DMS153 treated with DMSO at 0.1 percent for 48 hours (cell line): Measurements from ENCODE around the gene SLC17A2.
A peak's percentile ranks its signal among the peaks of the same experiment; 100 is the strongest.

ENCODE experiments used
- DNase-seq: peaks from one replicate; lab custom pipeline; 2025; ENCODE audit not compliant: unreplicated experiment; lab: John Stamatoyannopoulos, UW

Gene SLC17A2, protein sequence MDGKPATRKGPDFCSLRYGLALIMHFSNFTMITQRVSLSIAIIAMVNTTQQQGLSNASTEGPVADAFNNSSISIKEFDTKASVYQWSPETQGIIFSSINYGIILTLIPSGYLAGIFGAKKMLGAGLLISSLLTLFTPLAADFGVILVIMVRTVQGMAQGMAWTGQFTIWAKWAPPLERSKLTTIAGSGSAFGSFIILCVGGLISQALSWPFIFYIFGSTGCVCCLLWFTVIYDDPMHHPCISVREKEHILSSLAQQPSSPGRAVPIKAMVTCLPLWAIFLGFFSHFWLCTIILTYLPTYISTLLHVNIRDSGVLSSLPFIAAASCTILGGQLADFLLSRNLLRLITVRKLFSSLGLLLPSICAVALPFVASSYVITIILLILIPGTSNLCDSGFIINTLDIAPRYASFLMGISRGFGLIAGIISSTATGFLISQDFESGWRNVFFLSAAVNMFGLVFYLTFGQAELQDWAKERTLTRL

GRCh38 chr6:25930532-25931410 is at the start of gene SLC17A2:
Gene SLC17A2 (minus strand): TSS chr6:25930691. CDS start chr6:25925796, 4,895 bp downstream.
- DNase-seq: no peak

DNA sequence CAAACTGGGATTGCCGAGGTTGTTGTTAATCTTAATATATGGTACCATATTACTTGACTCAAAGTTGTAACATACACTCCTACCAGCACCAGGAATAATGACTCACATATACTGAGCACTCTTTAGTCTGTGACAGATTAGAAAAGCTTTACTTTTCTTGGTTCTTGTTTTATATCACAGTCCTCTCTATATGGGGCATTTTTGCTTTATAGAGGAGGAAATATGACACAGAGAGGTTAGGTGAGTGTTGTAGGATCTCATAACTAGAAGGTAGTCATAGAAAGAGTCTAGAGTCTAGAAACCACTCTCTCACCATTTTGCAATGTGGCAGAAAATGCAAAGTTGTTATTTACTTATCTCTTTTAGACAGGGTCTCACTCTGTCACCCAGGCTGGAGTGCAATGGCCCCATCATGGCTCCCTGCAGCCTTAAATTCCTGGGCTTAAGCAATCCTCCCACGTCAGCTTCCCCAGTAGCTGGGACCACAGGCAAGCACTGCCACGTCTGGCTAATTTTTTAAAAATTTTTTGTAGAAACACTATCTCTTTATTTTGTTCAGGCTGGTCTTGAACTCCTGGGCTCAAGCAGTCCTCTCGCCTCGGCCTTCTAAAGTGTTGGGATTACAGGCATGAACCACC is 45.6 kb upstream of the SLC17A2 start:
- no peak for DNase-seq

GRCh38 chr6:25973923-25974555 is 43.5 kb upstream of the SLC17A2 start:
- DNase-seq: no peak

- no peak for DNase-seq
Measured at GRCh38 chr6:25972902-25973301, 42.4 kb upstream of the SLC17A2 start.

DNA sequence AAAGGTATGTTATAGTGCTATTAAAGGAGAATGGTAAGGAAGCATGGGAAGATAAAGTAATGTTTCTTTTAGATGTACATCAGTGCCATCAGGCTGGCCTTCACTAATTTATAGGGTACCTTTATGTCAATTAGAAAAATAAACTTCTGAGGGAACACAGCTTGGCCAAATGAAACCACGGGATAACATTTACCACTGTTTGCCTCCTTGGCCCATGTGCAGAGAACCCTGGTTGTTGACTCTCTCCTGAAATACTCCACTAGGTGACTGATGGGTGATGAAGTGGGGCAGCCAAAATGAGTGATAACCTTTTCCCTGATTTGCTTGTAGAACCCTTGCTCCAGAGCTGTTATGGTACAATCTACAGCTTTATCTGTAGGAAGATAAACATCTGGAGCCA is 41.6 kb upstream of the SLC17A2 start:
- no peak for DNase-seq

- no peak for DNase-seq
Measured at GRCh38 chr6:25971187-25971821, 40.8 kb upstream of the SLC17A2 start.

- DNase-seq: no peak
Measured at GRCh38 chr6:25968769-25969168, 38.3 kb upstream of the SLC17A2 start.

GRCh38 chr6:25966711-25967110 is 36.2 kb upstream of the SLC17A2 start:
- DNase-seq: no peak

DNA sequence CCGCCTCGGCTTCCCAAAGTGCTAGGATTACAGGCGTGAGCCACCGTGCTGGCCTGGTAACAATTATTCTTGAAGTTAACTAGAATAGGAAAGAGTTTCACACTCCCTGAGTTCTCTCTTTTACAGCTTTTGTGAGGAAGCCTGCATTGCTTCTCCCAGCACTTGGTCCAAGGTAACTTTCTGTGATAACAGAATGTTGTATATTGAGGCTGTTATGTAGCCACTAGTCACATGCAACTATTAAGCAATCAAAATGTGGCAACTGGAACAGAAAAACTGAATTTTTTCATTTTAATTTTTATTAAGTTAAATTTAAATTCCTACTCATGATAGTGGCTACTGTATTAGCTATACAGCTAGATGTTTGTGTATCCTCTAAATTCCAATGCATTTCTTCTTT is 34.6 kb upstream of the SLC17A2 start:
- DNase-seq: no peak

GRCh38 chr6:25963426-25964123 is 33.1 kb upstream of the SLC17A2 start:
- peak; percentile 32 for DNase-seq

GRCh38 chr6:25962149-25963127 is 31.9 kb upstream of the SLC17A2 start, which contains the start of gene TRIM38:
Gene TRIM38 (plus strand): TSS chr6:25962802. CDS start chr6:25966523, 3,721 bp downstream.
- peak; percentile 71 for DNase-seq

- DNase-seq: no peak
Measured at GRCh38 chr6:25961619-25962148, 31.2 kb upstream of the SLC17A2 start.

GRCh38 chr6:25960734-25961133 is 30.2 kb upstream of the SLC17A2 start:
- DNase-seq: no peak

DNA sequence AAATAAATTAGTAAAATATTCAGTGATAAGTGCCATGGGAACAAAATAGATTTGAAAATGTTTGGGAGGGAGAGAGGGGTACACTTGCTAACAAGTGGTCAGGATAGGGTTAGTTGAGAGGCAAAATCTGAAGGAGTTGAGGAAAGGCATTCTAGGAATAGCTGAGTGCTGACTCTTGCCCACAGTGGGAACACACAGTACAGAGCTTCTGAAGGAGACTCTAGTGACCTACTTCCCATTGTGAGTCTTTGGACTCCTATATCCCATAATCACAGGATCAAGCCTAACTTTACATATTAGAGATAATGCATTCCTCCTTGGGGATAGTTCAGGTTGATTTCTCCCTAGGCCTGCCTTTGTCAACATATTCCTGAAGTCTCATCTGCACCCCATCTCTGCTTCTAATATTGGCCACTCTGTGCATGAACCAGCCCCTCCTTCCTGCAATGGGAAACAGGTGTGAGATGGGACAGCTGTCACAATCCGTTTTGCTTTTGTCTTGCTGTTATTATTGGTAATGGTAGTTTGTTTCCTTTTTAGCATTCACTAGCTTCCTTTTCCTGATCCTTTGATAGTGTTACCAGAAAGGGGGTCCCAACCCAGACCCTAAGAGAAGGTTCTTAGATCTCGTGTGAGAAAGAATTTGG is 29.5 kb upstream of the SLC17A2 start:
- DNase-seq: no peak

- no peak for DNase-seq
Measured at GRCh38 chr6:25958700-25959162, 28.2 kb upstream of the SLC17A2 start.

DNA sequence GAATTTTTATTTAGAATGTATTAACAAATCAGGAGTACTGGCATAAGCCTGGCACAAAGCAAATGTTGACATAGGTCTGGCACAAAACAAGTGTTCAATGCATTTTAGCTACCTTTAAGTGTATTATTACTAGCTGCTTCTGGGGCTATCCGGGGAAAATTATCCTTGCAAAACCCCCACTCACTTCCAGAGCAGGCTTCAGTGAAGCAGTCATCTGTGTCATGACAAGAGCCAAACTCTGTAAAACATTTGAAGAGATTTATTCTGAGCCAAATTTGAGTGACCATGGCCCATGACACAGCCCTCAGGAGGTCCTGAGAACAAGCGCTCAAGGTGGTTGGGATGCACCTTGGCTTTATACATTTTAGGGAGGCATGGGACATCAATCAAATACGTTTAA is 25.7 kb upstream of the SLC17A2 start:
- no peak for DNase-seq

DNA sequence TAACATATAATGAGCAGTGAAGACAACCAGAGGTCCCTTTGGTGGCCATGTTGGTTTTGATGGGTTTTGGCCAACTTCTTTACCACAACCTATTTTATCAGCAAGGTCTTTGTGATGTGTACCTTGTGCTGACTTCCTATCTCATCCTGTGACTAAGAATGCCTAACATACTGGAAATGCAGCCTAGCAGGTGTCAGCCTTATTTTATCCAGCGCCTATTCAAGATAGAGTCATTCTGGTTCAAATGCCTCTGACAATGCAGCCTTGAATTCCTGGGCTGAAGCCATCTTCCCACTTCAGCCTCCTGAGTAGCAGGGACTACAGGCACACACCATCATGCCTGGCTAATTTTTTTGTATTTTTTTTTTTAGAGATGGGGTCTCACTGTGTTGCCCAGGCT is 24.3 kb upstream of the SLC17A2 start:
- DNase-seq: no peak

DNA sequence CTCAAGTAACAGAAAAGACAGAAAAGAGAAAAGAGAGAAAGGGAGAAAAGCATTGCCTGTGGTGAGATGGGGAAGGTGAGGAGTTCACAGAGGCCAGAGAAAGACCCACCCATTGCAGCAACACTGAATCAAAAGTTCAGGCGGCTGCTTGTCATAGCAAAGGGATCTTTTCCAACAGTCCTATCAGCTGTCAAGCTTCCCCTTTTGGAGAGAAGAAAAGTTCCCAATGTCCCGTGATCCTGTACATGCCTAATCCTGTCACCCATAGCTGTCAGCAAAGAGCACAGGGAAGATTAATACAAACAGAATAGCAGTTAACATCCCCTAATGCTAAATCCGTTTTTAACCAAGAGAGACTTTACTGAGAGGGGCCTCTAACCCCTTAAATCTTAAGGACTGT is 23.2 kb upstream of the SLC17A2 start:
- DNase-seq: no peak
